HL-60 (cell line): ENCODE results near the gene FAM174C.

Experiments used
- POLR2AphosphoS5 ChIP-seq: IDR thresholded peaks from 2 replicates; pipeline ENCODE4 v1.6.1; 2012; ENCODE audit warnings: low read depth
- TF ChIP-seq, protein P1 (sequence below): IDR thresholded peaks from one replicate; pipeline ENCODE4 v1.5.1; 2011; ENCODE audit warnings: low read length, control low read depth, inconsistent platforms; ENCODE audit not compliant: insufficient read depth

- TF ChIP-seq, protein P1, sequence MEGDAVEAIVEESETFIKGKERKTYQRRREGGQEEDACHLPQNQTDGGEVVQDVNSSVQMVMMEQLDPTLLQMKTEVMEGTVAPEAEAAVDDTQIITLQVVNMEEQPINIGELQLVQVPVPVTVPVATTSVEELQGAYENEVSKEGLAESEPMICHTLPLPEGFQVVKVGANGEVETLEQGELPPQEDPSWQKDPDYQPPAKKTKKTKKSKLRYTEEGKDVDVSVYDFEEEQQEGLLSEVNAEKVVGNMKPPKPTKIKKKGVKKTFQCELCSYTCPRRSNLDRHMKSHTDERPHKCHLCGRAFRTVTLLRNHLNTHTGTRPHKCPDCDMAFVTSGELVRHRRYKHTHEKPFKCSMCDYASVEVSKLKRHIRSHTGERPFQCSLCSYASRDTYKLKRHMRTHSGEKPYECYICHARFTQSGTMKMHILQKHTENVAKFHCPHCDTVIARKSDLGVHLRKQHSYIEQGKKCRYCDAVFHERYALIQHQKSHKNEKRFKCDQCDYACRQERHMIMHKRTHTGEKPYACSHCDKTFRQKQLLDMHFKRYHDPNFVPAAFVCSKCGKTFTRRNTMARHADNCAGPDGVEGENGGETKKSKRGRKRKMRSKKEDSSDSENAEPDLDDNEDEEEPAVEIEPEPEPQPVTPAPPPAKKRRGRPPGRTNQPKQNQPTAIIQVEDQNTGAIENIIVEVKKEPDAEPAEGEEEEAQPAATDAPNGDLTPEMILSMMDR: no peak
- TF ChIP-seq POLR2AphosphoS5: no peak
Measured at GRCh38 chr19:1278713-1279660, 3.7 kb downstream of the FAM174C start.
